A549 (cell line): Measurements from ENCODE around the gene TMPRSS5.

Source experiments
- CHD2 ChIP-seq: fragments of 150-350 bp; IDR thresholded peaks from 2 replicates; pipeline ENCODE4 v1.6.1; 2014; ENCODE audit warnings: low read length; ENCODE audit not compliant: partially characterized antibody
- EP300 ChIP-seq, 2 experiments: fragments of >200 bp; sonication (Bioruptor Twin); formaldehyde crosslinking; IDR thresholded peaks; 2 replicates in 1 of 2; 3 replicates in 1 of 2; pipeline ENCODE4 v1.6.1; 2016 to 2017
- KDM1A ChIP-seq: fragments of 200-600 bp; sonication (generic); IDR thresholded peaks from 2 replicates; pipeline ENCODE4 v1.6.1; 2016; ENCODE audit warnings: low read depth, mild to moderate bottlenecking
- TF ChIP-seq, protein P1 (sequence below): fragments of >200 bp; sonication (Bioruptor Twin); formaldehyde crosslinking; IDR thresholded peaks from 3 replicates; pipeline ENCODE4 v1.5.1; 2016
- TF ChIP-seq, protein P2 (sequence below): fragments of 200-600 bp; sonication (generic); IDR thresholded peaks from 2 replicates; pipeline ENCODE4 v1.6.1; 2016; ENCODE audit warnings: antibody characterized with exemption, mild to moderate bottlenecking, moderate library complexity

DNA sequence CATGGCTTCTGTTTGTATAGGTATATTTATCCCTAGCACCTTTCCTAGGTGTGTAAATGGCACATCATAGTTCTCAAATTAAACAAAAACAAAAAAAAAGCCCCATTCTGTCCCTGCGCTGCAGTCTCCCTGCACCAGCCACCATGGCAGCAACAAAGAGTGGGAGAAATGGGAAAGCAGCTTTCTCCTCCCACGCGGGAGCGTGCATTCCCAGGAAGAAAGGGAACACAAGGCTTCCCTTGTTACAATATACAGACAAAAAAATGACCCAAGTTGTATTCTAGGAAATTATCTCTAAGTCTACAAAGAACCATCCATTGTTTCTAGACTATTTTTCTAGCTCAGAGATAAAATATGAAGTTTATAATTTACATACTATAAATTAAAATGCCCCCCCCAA, 16.1 kb upstream of the TMPRSS5 start:
- TF ChIP-seq, protein P1, sequence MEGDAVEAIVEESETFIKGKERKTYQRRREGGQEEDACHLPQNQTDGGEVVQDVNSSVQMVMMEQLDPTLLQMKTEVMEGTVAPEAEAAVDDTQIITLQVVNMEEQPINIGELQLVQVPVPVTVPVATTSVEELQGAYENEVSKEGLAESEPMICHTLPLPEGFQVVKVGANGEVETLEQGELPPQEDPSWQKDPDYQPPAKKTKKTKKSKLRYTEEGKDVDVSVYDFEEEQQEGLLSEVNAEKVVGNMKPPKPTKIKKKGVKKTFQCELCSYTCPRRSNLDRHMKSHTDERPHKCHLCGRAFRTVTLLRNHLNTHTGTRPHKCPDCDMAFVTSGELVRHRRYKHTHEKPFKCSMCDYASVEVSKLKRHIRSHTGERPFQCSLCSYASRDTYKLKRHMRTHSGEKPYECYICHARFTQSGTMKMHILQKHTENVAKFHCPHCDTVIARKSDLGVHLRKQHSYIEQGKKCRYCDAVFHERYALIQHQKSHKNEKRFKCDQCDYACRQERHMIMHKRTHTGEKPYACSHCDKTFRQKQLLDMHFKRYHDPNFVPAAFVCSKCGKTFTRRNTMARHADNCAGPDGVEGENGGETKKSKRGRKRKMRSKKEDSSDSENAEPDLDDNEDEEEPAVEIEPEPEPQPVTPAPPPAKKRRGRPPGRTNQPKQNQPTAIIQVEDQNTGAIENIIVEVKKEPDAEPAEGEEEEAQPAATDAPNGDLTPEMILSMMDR = no peak
- TF ChIP-seq KDM1A = no peak
- TF ChIP-seq CHD2 = no peak
- no peak for TF ChIP-seq EP300 (IDR thresholded peaks at IDR 0.05)
- TF ChIP-seq, protein P2, sequence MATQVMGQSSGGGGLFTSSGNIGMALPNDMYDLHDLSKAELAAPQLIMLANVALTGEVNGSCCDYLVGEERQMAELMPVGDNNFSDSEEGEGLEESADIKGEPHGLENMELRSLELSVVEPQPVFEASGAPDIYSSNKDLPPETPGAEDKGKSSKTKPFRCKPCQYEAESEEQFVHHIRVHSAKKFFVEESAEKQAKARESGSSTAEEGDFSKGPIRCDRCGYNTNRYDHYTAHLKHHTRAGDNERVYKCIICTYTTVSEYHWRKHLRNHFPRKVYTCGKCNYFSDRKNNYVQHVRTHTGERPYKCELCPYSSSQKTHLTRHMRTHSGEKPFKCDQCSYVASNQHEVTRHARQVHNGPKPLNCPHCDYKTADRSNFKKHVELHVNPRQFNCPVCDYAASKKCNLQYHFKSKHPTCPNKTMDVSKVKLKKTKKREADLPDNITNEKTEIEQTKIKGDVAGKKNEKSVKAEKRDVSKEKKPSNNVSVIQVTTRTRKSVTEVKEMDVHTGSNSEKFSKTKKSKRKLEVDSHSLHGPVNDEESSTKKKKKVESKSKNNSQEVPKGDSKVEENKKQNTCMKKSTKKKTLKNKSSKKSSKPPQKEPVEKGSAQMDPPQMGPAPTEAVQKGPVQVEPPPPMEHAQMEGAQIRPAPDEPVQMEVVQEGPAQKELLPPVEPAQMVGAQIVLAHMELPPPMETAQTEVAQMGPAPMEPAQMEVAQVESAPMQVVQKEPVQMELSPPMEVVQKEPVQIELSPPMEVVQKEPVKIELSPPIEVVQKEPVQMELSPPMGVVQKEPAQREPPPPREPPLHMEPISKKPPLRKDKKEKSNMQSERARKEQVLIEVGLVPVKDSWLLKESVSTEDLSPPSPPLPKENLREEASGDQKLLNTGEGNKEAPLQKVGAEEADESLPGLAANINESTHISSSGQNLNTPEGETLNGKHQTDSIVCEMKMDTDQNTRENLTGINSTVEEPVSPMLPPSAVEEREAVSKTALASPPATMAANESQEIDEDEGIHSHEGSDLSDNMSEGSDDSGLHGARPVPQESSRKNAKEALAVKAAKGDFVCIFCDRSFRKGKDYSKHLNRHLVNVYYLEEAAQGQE = no peak
